K562 (cell line): Measurements from ENCODE around the gene LRRC8C. TPM values are rescaled to one million over a fixed set of nuclear protein-coding genes. Genes with fewer than 3 reads are reported as not detected.

Source experiments
- ATAC-seq: fragments of 200-7000 bp; cut with Tn5 transposase; 3 replicates; pipeline ENCODE4 v1.9.1; 2020; ENCODE audit warnings: moderate library complexity
- BruUV-seq: library from RNA; stranded (reverse); fragments of 400-500 nt; replicated peaks from 2 replicates; lab custom pipeline; 2021; lab: Mats Ljungman, UMichigan
- CTCF ChIA-PET: fragments of 300-600 bp; formaldehyde crosslinking; extraction: SDS; loops from one replicate; lab custom pipeline; 2021; ENCODE audit warnings: low intra/inter-chr PET ratio; lab: Yijun Ruan, JAX
- POLR2A ChIA-PET: fragments of 300-600, 350-650 bp; sonication (Branson Sonifier 250); formaldehyde crosslinking; extraction: SDS; loops from one replicate; lab custom pipeline; 2021; ENCODE audit warnings: antibody characterized with exemption, inconsistent platforms; lab: Yijun Ruan, JAX
- DNase-seq, 4 experiments: peaks; one replicate each; pipeline versions ENCODE4 v3.0.0 to v3.0.0-alpha.2; 2011 to 2018; ENCODE audit warnings: low spot score in 3 of 4, mixed read lengths in 3 of 4; ENCODE audit errors: extremely low read depth in 1 of 4
- FAIRE-seq: peaks from 2 replicates; lab custom pipeline; 2011; peaks lifted over from hg19 to GRCh38; lab: Jason Lieb, UNC
- H2AFZ ChIP-seq: 2 replicates; pipeline ENCODE4 v1.6.0; 2011; ENCODE audit warnings: low read depth, low read length, control low read depth, inconsistent platforms
- H3K27ac ChIP-seq: fragments of 200-600 bp; 3 replicates; pipeline ENCODE4 v1.8.0; 2011; ENCODE audit warnings: low read depth, mild to moderate bottlenecking, control low read depth, inconsistent platforms, low read length, moderate library complexity, mixed read lengths; ENCODE audit errors: extremely low read depth
- H3K27me3 ChIP-seq, 2 experiments: fragments of 300-600 bp in 1 of 2; 2 replicates in 1 of 2; 3 replicates in 1 of 2; pipeline versions ENCODE4 v1.6.0 to v1.8.0; 2011; ENCODE audit warnings: inconsistent platforms in 2 of 2, low read length in 2 of 2, mild to moderate bottlenecking in 1 of 2, mixed read lengths in 1 of 2, moderate library complexity in 1 of 2; ENCODE audit not compliant: control insufficient read depth in 2 of 2, insufficient read depth in 2 of 2
- H3K36me3 ChIP-seq: fragments of 300-600 bp; 3 replicates; pipeline ENCODE4 v1.8.0; 2011; ENCODE audit warnings: mild to moderate bottlenecking, low read length, inconsistent platforms; ENCODE audit not compliant: control insufficient read depth, insufficient read depth
- H3K4me1 ChIP-seq, 2 experiments: fragments of 200-600 bp in 1 of 2; replicated peaks in 1 of 2; 2 replicates in 1 of 2; 3 replicates in 1 of 2; pipeline versions ENCODE4 v1.5.1 to v1.8.0; 2011; ENCODE audit warnings: inconsistent platforms in 2 of 2, low read length in 2 of 2, mild to moderate bottlenecking in 1 of 2, mixed read lengths in 1 of 2, moderate library complexity in 1 of 2; ENCODE audit not compliant: control insufficient read depth in 2 of 2, insufficient read depth in 2 of 2
- H3K4me2 ChIP-seq: 2 replicates; pipeline ENCODE4 v1.6.1; 2011; ENCODE audit warnings: low read length, control low read depth, inconsistent platforms, mixed read lengths; ENCODE audit not compliant: insufficient read depth
- H3K4me3 ChIP-seq: fragments of 200-600 bp; sonication (generic), shearing (Covaris generic); 2 replicates; pipeline ENCODE4 v1.5.1; 2016; ENCODE audit warnings: control low read depth, inconsistent platforms
- H3K79me2 ChIP-seq: fragments of 200-600 bp; 3 replicates; pipeline ENCODE4 v1.8.0; 2011; ENCODE audit warnings: low read length, inconsistent platforms; ENCODE audit not compliant: control insufficient read depth, insufficient read depth
- H3K9ac ChIP-seq, 2 experiments: 2 replicates each; pipeline versions ENCODE4 v1.6.0 to v1.6.1; 2011; ENCODE audit warnings: low read depth in 2 of 2, low read length in 2 of 2, control low read depth in 1 of 2, inconsistent platforms in 1 of 2, mild to moderate bottlenecking in 1 of 2, mixed read lengths in 1 of 2; ENCODE audit not compliant: insufficient read depth in 1 of 2
- H3K9me1 ChIP-seq: one replicate; pipeline ENCODE4 v1.6.0; 2011; ENCODE audit warnings: inconsistent platforms, mild to moderate bottlenecking, low read length, moderate library complexity; ENCODE audit not compliant: control insufficient read depth, insufficient read depth
- H3K9me3 ChIP-seq: replicated peaks from 2 replicates; pipeline ENCODE4 v1.5.1; 2011; ENCODE audit warnings: low read depth, low read length, inconsistent platforms; ENCODE audit not compliant: control insufficient read depth, insufficient read depth
- H4K20me1 ChIP-seq: replicated peaks from 2 replicates; pipeline ENCODE4 v1.6.1; 2011; ENCODE audit warnings: low read length, inconsistent platforms, mixed read lengths; ENCODE audit not compliant: control insufficient read depth, insufficient read depth
- POLR2A ChIP-seq: fragments of 450-650 bp; conservative IDR thresholded peaks from 2 replicates; pipeline ENCODE4 v1.6.1; 2016
- POLR2B ChIP-seq: fragments of 450-650 bp; IDR thresholded peaks from 2 replicates; pipeline ENCODE4 v1.6.1; 2018; ENCODE audit warnings: low read depth; ENCODE audit not compliant: partially characterized antibody
- ZNF175 ChIP-seq: fragments of 200-800 bp; sonication (Bioruptor generic); IDR thresholded peaks from 2 replicates; pipeline ENCODE4 v1.6.1; 2016; ENCODE audit warnings: low read depth, mild to moderate bottlenecking, missing genetic modification characterization, missing compliant biosample characterization
- ZSCAN29 ChIP-seq: fragments of 450-650 bp; IDR thresholded peaks from 2 replicates; pipeline ENCODE4 v1.6.1; 2017
- WGBS: fragments of 100-300 bp; shearing (Covaris generic); methylation state at CpG from one replicate; pipeline ENCODE4 v1.1.6; 2016; ENCODE audit warnings: low coverage, mixed read lengths; ENCODE audit not compliant: insufficient coverage; ENCODE audit errors: missing lambda C conversion rate; 5-methylcytosine and 5-hydroxymethylcytosine counted together
- in situ Hi-C: fragments of 300-500 bp; cut with MboI; formaldehyde crosslinking; loops from 4 replicates; pipeline ENCODE4 v1.15.0; 2018; ENCODE audit warnings: inconsistent platforms, mixed read lengths
- intact Hi-C: fragments of 100-400 bp; cut with micrococcal nuclease; formaldehyde crosslinking; loops from 2 replicates; pipeline ENCODE4 v1.14.2; 2022
- polyA plus RNA-seq, 8 experiments: library from polyadenylated mRNA; depleted of rRNA in 4 of 8; stranded (reverse) in 5 of 8; unstranded in 3 of 8; fragments of >200 nt; fragmentation: Nextera tagmentation in 2 of 8; fragmentation: Illumina TruSeq in 1 of 8; extraction: Ambion mirVana in 2 of 8; extraction: Trizol in 1 of 8; gene quantifications; 2 replicates each; pipeline versions ENCODE4 v1.2.1 to v1.2.3, GENCODE V29; 2011 to 2014; ENCODE audit warnings: inconsistent platforms in 1 of 8, missing spikeins in 1 of 8
- total RNA-seq, 7 experiments: library from RNA; depleted of rRNA in 6 of 7; stranded (reverse); fragments of >200 nt in 6 of 7; fragmentation: Illumina TruSeq in 2 of 7; extraction: Trizol in 2 of 7; gene quantifications; 2 replicates each; pipeline versions ENCODE4 v1.2.1 to v1.2.3, GENCODE V29; 2011 to 2021; ENCODE audit warnings: low replicate concordance in 1 of 7
- TF ChIP-seq, protein P1 (sequence below): IDR thresholded peaks from 2 replicates; pipeline ENCODE4 v1.6.1; 2014; ENCODE audit warnings: antibody characterized with exemption

The LRRC8C gene
- total and polyA plus RNA-seq, 9 of the 15 experiments (the other 6 are each of a cell fraction or from before 2014, with no cell fraction given), result 1.00 to 12.5 (median 4.5) TPM

DNA sequence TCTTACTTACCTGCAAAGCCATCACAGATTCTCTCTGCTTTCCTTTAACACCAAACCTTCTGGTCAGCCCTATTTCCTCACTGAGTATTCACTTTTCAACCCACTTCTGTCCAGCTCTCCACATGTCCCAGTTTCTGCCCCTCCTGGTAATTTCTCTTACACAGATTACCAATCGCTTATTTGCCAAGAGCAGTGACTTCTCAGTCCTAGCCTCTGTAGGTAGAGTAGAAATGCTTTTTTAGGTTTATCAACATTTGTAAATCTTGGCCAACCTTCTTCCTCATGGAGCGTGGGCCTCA lies 33.6 kb upstream of the LRRC8C start:
- H3K27me3 ChIP-seq, result no peaks in the 10 kb centered on the region
- no peaks in the 10 kb centered on the region for H3K9me3 ChIP-seq
- DNase-seq (no peak), FAIRE-seq (no peak), ATAC-seq (no peak; the same call in 2 of the 3 replicates)
- no TSS peak for BruUV-seq
- no peak overlapping the region for H3K4me2 ChIP-seq
- POLR2A ChIA-PET, result interaction anchor here (1.0 kb wide), 1 partner anchor 80 kb away, joined by 4 read pairs; no protein-coding TSS in a partner anchor
- no peaks in the 10 kb centered on the region for H3K4me1 ChIP-seq
- H3K9ac ChIP-seq, result no peak overlapping the region
- intact Hi-C loops, result loop anchor here (1.0 to 2.0 kb wide), 3 partner anchors 54 to 116 kb away; no protein-coding TSS in a partner anchor
- peaks cover 32% of the 10 kb centered on the region; the same call in 2 of the 3 replicates for H3K36me3 ChIP-seq
- no peaks in the 10 kb centered on the region for H3K9me1 ChIP-seq
- CTCF ChIA-PET, result interaction anchor here (1.0 to 3.0 kb wide), 3 partner anchors 79 to 139 kb away, joined by 4 to 26 read pairs (median 5); no protein-coding TSS in a partner anchor
- 53% methylated on average over 2 of the region's 2 CpGs for WGBS
- TF ChIP-seq POLR2A (0 out of 2 replicates have a peak, but pooled peaks have one; percentile 10), ZNF175 (CRISPR knock-in tag) (no peak), POLR2B (peak; percentile 17), ZSCAN29 (no peak)
- TF ChIP-seq, protein P1, sequence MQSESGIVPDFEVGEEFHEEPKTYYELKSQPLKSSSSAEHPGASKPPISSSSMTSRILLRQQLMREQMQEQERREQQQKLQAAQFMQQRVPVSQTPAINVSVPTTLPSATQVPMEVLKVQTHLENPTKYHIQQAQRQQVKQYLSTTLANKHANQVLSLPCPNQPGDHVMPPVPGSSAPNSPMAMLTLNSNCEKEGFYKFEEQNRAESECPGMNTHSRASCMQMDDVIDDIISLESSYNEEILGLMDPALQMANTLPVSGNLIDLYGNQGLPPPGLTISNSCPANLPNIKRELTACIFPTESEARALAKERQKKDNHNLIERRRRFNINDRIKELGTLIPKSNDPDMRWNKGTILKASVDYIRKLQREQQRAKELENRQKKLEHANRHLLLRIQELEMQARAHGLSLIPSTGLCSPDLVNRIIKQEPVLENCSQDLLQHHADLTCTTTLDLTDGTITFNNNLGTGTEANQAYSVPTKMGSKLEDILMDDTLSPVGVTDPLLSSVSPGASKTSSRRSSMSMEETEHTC, result no peak
- H2AFZ ChIP-seq, result no peak overlapping the region
- no peaks in the 10 kb centered on the region for H3K79me2 ChIP-seq
- no peak overlapping the region for H3K27ac ChIP-seq
- H4K20me1 ChIP-seq, result no peaks in the 10 kb centered on the region; the same call in 1 of the 2 replicates
- no peak overlapping the region for H3K4me3 ChIP-seq
- in situ Hi-C loops, result loop anchor here (5.0 kb wide), 1 partner anchor 82 kb away; no protein-coding TSS in a partner anchor
